HG02759 (cell line): ENCODE data around the gene AGK.
"Not testable (repeated sequence)": the region's sequence is repeated elsewhere in the genome, so short reads cannot be mapped to it uniquely, and the experiment has no call there.

Experiments used
- ATAC-seq: cut with Tn5 transposase; IDR thresholded peaks from one replicate; pipeline ENCODE4 v1.9.1; 2021; ENCODE audit warnings: mild to moderate bottlenecking, moderate library complexity; ENCODE audit not compliant: unreplicated experiment

Gene AGK

DNA sequence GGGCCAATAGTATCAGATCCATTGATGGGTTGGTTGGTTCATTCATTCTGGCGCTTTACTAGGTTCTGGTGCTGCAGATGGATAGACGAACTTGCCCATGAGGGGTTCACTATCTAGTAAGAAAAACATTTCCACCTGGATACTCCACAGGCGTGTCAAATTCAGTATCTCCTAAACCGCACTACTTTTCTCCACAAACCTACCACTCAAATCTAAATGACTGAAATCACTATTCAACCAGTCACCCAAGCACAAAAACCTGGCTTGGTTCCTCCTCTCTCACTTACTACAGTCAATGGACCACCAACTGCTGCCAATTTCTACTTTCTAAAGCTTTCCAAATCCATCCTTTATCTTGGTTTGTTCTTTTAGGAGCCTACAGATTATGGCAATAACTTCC, 572 bp downstream of the AGK start:
- ATAC-seq: peak; percentile 14

GRCh38 chr7:141557360-141557759, 6.2 kb downstream of the AGK start:
- ATAC-seq: no peak

DNA sequence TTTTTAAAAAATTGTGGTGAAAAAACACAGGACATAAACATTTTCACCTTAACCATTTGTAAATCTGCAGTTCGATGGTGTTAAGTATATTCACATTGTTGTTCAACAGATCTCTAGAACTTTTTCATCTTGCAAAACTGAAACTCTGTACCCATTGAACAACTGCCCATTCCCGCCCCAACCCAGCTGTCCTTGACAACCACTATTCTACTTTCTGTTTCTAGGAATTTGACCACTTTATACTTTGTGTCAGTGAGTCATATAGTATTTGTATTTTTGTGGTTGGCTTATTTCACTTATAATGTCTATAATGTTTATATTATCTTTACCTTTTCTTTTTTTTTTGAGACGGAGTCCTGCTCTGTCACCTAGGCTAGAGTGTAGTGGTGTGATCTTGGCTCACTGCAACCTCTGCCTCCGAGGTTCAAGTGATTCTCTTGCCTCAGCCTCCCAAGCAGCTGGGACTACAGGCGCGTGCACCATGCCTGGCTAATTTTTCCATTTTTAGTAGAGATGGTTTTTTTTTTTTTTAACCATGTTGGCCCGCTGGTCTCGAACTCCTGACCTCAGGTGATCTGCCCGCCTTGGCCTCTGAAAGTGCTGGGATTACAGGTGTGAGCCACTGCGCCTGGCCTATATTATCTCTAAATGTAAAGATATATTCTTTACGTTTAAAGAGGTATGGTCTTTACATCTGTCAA, 6.8 kb downstream of the AGK start:
- ATAC-seq: not testable (repeated sequence)

- no peak for ATAC-seq
These were observed 7.5 kb downstream of the AGK start for GRCh38 chr7:141558544-141559183.

GRCh38 chr7:141559961-141560360, 8.8 kb downstream of the AGK start:
- ATAC-seq: no peak

DNA sequence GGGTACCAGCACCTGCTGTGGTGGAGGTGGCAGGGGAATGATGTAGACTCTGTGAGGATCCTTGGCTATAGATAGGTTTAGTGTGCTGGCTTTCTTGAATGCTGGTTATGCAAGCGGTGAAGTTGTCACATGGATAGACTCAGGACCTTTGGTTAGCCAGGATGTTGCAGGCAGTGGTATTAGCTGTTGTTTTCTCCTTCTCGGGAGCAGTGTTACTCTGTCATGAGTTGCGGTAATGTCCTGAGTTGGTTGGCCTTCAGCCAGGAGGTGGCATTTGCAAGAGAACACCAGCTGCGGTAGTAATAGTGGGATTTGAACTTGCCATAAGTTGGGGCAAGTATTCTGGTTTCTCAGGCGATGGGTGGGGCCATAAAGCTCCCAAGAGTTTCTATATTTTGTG, 10.8 kb downstream of the AGK start:
- no peak for ATAC-seq

GRCh38 chr7:141562543-141562942, 11.3 kb downstream of the AGK start:
- ATAC-seq: no peak

GRCh38 chr7:141562972-141563371, 11.8 kb downstream of the AGK start:
- no peak for ATAC-seq

GRCh38 chr7:141563956-141564623, 12.9 kb downstream of the AGK start:
- peak; percentile 64 for ATAC-seq

DNA sequence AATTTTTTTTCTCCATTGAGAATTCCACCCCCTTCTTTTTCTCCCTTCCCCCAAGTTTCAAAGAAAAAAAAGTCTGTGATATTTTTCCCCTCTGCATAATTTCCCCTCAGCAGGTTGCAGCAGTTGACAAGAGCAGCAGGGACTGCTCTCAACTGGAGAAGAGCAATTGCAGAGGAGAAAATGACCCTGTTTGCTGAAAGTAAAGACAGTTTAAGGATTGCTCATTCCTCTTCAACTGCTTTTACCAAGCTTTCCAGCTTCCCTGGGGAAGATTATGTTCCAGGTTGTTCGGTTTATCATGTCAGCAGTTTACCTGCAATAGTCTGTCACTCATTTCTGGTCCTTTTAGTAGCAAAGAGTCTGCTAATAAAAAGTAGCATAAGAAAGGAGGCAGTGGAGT, 16.2 kb downstream of the AGK start:
- ATAC-seq: no peak

GRCh38 chr7:141568227-141568626, 17.0 kb downstream of the AGK start:
- no peak for ATAC-seq

GRCh38 chr7:141571059-141571458, 19.8 kb downstream of the AGK start:
- no peak for ATAC-seq

DNA sequence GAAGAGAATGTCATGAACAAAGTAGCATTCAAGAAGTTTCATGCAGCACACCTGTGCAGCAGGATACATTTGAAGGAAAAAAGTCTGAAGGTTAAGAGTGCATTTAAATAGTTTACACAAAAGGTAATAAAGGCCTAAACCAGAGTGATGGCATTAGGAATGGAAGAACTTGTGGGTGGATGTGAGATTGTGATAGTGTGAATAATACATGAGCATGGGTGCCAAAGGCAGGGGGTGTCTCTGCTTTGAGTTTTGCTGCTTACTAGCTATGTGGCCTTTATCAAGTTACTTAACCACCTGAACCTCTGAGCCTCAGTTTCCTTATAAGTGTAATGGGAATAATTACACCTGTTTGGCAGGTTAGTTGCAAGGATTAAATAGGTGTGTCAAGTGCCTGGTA, 21.0 kb downstream of the AGK start:
- no peak for ATAC-seq

DNA sequence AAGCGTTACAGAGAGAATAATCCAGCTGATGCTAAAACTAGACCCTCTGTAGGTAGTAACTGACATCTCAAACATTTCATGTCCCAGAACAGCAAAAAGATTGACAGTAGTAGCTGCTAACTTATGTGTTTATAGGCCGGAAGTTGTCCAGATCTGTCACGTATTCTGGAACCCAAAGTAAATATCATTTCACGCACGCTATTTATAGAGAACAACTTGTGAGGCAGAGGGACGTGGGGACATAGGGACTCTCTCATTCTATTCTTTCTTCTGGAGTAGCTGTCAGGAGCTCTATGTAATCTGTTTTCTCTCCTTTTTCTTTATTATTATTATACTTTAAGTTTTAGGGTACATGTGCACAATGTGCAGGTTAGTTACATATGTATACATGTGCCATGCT, 22.3 kb downstream of the AGK start:
- no peak for ATAC-seq

- no peak for ATAC-seq
These were observed 24.0 kb downstream of the AGK start for GRCh38 chr7:141575164-141575563.

DNA sequence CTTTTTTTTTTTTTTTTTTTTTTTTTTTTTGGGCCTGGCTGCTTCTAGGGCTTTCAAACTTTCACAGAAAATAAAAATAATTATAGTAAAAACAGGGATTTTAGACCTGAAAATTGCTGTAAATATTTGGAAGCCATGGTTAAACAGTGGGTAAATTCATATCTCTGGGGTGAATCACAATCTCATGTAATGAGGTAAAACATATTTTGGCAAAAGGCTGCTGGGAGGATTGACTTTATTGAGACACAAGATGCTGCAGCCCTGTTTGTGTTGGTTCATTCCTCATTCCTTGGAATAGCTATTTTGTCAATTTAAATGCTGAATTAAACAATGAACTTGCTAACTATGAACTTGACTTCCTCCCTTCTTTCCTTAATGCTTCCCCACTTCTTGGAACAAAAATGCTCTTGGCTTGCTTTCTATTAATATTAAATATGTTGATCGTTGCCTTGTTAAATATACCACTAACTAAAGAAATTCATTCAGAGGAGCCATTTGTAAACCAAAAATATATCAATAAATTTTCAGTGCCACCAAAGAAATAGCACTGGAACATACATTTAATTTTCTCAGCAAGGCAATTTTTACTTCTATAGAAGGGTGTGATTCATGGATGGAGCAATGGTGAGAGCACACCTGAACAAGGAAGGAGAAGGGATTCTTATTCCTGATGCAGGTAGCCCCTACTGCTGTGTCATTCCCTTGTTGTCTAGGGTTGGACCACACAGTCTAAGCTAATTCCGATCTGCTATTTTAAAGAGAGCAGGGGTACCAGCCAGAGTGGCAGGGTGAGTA, 24.6 kb downstream of the AGK start:
- ATAC-seq: no peak

- no peak for ATAC-seq
These were observed 26.0 kb downstream of the AGK start for GRCh38 chr7:141577043-141577839.

GRCh38 chr7:141579953-141580352, 28.7 kb downstream of the AGK start:
- not testable (repeated sequence) for ATAC-seq

GRCh38 chr7:141582063-141582462, 30.9 kb downstream of the AGK start:
- not testable (repeated sequence) for ATAC-seq

DNA sequence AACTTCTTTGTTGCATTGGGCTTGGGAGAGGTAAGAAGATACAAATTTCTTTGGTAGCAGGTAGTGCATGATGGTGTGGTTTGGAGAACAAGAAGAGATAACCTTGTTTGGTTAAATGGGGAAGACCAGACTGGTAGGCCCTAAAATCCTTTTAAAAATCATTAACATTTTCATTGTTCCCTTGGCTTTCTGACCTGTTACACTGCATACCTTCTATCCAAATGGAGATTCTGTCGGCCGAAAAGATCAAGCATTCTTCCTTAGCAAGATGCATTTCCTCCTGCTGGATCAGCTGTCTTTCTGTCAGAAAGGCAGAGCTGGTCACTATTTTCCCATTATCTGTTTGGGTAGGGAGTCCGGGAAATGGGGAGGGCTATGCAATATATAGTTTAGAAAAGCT, 33.7 kb downstream of the AGK start:
- no peak for ATAC-seq
